T follicular helper cell (primary cell): Measurements from ENCODE around the gene REC114.
"Not testable (repeated sequence)": the region's sequence is repeated elsewhere in the genome, so short reads cannot be mapped to it uniquely, and the experiment has no call there.

Experiments used
- DNase-seq: peaks from one replicate; pipeline ENCODE4 v3.0.0-alpha.2; 2020; ENCODE audit warnings: low read depth
- total RNA-seq, 2 experiments: gene quantifications; one replicate each; lab custom pipeline; 2026; lab: John Stamatoyannopoulos, UW

Gene REC114
- 0 reads per million in 2 experiments for total RNA-seq

GRCh38 chr15:73442968-73443367, at the start of gene REC114:
REC114 (plus strand) TSS chr15:73443164; CDS start chr15:73443186, 22 bp downstream.
- no peak for DNase-seq

- no peak for DNase-seq
Measured at GRCh38 chr15:73393336-73393735, 49.6 kb upstream of the REC114 start.

- no peak for DNase-seq
Measured at GRCh38 chr15:73394782-73395181, 48.2 kb upstream of the REC114 start.

GRCh38 chr15:73395671-73396070, 47.3 kb upstream of the REC114 start:
- DNase-seq = no peak

GRCh38 chr15:73397461-73397860, 45.5 kb upstream of the REC114 start:
- no peak for DNase-seq

GRCh38 chr15:73398861-73399260, 44.1 kb upstream of the REC114 start:
- DNase-seq = no peak

- DNase-seq = not testable (repeated sequence)
Measured at GRCh38 chr15:73400222-73400621, 42.7 kb upstream of the REC114 start.

GRCh38 chr15:73403171-73403570, 39.8 kb upstream of the REC114 start:
- no peak for DNase-seq

- DNase-seq = no peak
Measured at GRCh38 chr15:73414876-73415275, 28.1 kb upstream of the REC114 start.

- DNase-seq = no peak
Measured at GRCh38 chr15:73424506-73424905, 18.5 kb upstream of the REC114 start.

- DNase-seq = no peak
Measured at GRCh38 chr15:73425510-73425909, 17.5 kb upstream of the REC114 start.

GRCh38 chr15:73426323-73426994, 16.5 kb upstream of the REC114 start:
- no peak for DNase-seq

GRCh38 chr15:73431329-73431728, 11.6 kb upstream of the REC114 start:
- not testable (repeated sequence) for DNase-seq

- no peak for DNase-seq
Measured at GRCh38 chr15:73433873-73434272, 9.1 kb upstream of the REC114 start.

GRCh38 chr15:73436613-73437012, 6.4 kb upstream of the REC114 start:
- DNase-seq = no peak

GRCh38 chr15:73437543-73438109, 5.3 kb upstream of the REC114 start:
- no peak for DNase-seq

GRCh38 chr15:73438651-73439050, 4.3 kb upstream of the REC114 start:
- DNase-seq = no peak

- DNase-seq = no peak
Measured at GRCh38 chr15:73440571-73440970, 2.4 kb upstream of the REC114 start.

- DNase-seq = no peak
Measured at GRCh38 chr15:73442421-73442820, 543 bp upstream of the REC114 start.

GRCh38 chr15:73447471-73447870, 4.5 kb downstream of the REC114 start:
- not testable (repeated sequence) for DNase-seq

GRCh38 chr15:73448158-73448758, 5.3 kb downstream of the REC114 start:
- DNase-seq = not testable (repeated sequence)

- DNase-seq = not testable (repeated sequence)
Measured at GRCh38 chr15:73449980-73450379, 7.0 kb downstream of the REC114 start.

- no peak for DNase-seq
Measured at GRCh38 chr15:73454096-73454495, 11.1 kb downstream of the REC114 start.
